ENCODE data around the gene CLOCK.

CLOCK gene

GRCh38 chr4:55437823-55438222, 108.9 kb downstream of the CLOCK start:
- Histone ChIP-seq H3K9ac (ENCODE audit: low read length) (no peak overlapping the region), H3K27me3 (ENCODE audit: low read length) (no peaks in the 10 kb centered on the region), H3K79me2 (ENCODE audit: insufficient read depth, low read length) (no peaks in the 10 kb centered on the region), H3K4me3 (ENCODE audit: insufficient read depth, low read length, poor library complexity, severe bottlenecking) (no peak overlapping the region), H4K20me1 (ENCODE audit: low read depth, low read length) (no peaks in the 10 kb centered on the region), H3F3A (ENCODE audit: insufficient read depth) (no peaks in the 10 kb centered on the region), H2AFZ (ENCODE audit: low read depth, low read length, severe bottlenecking) (no peak overlapping the region), H3K9me3 (ENCODE audit: insufficient read depth, low read length) (no peaks in the 10 kb centered on the region), H3K27ac (ENCODE audit: low read depth, low read length) (no peak overlapping the region), H3K4me2 (ENCODE audit: low read depth, low read length, poor library complexity, severe bottlenecking) (no peak overlapping the region), H3K36me3 (ENCODE audit: low read length) (no peaks in the 10 kb centered on the region), H3K9me2 (replicated peaks; ENCODE audit: insufficient read depth, low read length) (no peaks in the 10 kb centered on the region)
- TF ChIP-seq CTCF (IDR thresholded peaks at IDR 0.05; ENCODE audit: insufficient read depth, low read length, poor library complexity, severe bottlenecking) (no peak), EZH2phosphoT487 (conservative IDR thresholded peaks at IDR 0.05; ENCODE audit: low read length) (no peak)

- Histone ChIP-seq H3K4me3 (ENCODE audit: insufficient read depth, low read length, poor library complexity, severe bottlenecking) (no peak overlapping the region), H3K36me3 (ENCODE audit: low read length) (no peaks in the 10 kb centered on the region), H2AFZ (ENCODE audit: low read depth, low read length, severe bottlenecking) (no peak overlapping the region), H3K27ac (ENCODE audit: low read depth, low read length) (no peak overlapping the region), H3K27me3 (ENCODE audit: low read length) (no peaks in the 10 kb centered on the region), H3K9me3 (ENCODE audit: insufficient read depth, low read length) (no peaks in the 10 kb centered on the region), H3K9me2 (replicated peaks; ENCODE audit: insufficient read depth, low read length) (no peaks in the 10 kb centered on the region), H3F3A (ENCODE audit: insufficient read depth) (no peaks in the 10 kb centered on the region), H3K4me2 (ENCODE audit: low read depth, low read length, poor library complexity, severe bottlenecking) (no peak overlapping the region), H3K79me2 (ENCODE audit: insufficient read depth, low read length) (no peaks in the 10 kb centered on the region), H3K9ac (ENCODE audit: low read length) (no peak overlapping the region), H4K20me1 (ENCODE audit: low read depth, low read length) (no peaks in the 10 kb centered on the region)
- TF ChIP-seq CTCF (IDR thresholded peaks at IDR 0.05; ENCODE audit: insufficient read depth, low read length, poor library complexity, severe bottlenecking) (no peak), EZH2phosphoT487 (conservative IDR thresholded peaks at IDR 0.05; ENCODE audit: low read length) (no peak)
Observed at GRCh38 chr4:55437356-55437796, 109.3 kb downstream of the CLOCK start.

GRCh38 chr4:55435141-55435841, 111.4 kb downstream of the CLOCK start:
- Histone ChIP-seq H3K9me2 (replicated peaks; ENCODE audit: insufficient read depth, low read length) (no peaks in the 10 kb centered on the region), H3K36me3 (ENCODE audit: low read length) (0 out of 2 replicates have a peak, but pooled peaks cover 3% of the 10 kb centered on the region), H3K9me3 (ENCODE audit: insufficient read depth, low read length) (no peaks in the 10 kb centered on the region), H3K4me3 (ENCODE audit: insufficient read depth, low read length, poor library complexity, severe bottlenecking) (no peak overlapping the region), H4K20me1 (ENCODE audit: low read depth, low read length) (no peaks in the 10 kb centered on the region), H3K4me2 (ENCODE audit: low read depth, low read length, poor library complexity, severe bottlenecking) (no peak overlapping the region), H3F3A (ENCODE audit: insufficient read depth) (peaks cover 2% of the 10 kb centered on the region; the same call in 1 of the 2 replicates), H3K79me2 (ENCODE audit: insufficient read depth, low read length) (no peaks in the 10 kb centered on the region), H2AFZ (ENCODE audit: low read depth, low read length, severe bottlenecking) (no peak overlapping the region), H3K9ac (ENCODE audit: low read length) (no peak overlapping the region), H3K27me3 (ENCODE audit: low read length) (no peaks in the 10 kb centered on the region), H3K27ac (ENCODE audit: low read depth, low read length) (no peak overlapping the region)
- TF ChIP-seq EZH2phosphoT487 (conservative IDR thresholded peaks at IDR 0.05; ENCODE audit: low read length): no peak
- no peak for TF ChIP-seq CTCF (IDR thresholded peaks at IDR 0.05; ENCODE audit: insufficient read depth, low read length, poor library complexity, severe bottlenecking)
